Osteoblast (primary cell): ENCODE results near the gene PHOSPHO1. TPM values are rescaled to one million over a fixed set of nuclear protein-coding genes. Genes with fewer than 3 reads are reported as not detected.

Source experiments
- DNase-seq: peaks from one replicate; pipeline ENCODE4 v3.0.0; 2011; ENCODE audit warnings: low spot score, mixed read lengths; ENCODE audit not compliant: insufficient read length; ENCODE audit errors: missing footprints
- H2AFZ ChIP-seq: 2 replicates; pipeline ENCODE4 v1.6.0; 2011; ENCODE audit warnings: mild to moderate bottlenecking, low read length
- H3K27ac ChIP-seq: 2 replicates; pipeline ENCODE4 v1.5.1; 2011; ENCODE audit warnings: mild to moderate bottlenecking, low read depth, low read length, moderate library complexity
- H3K27me3 ChIP-seq: 2 replicates; pipeline ENCODE4 v1.6.0; 2012; ENCODE audit warnings: mild to moderate bottlenecking, control low read depth, inconsistent platforms, low read length, moderate library complexity; ENCODE audit not compliant: insufficient read depth
- H3K36me3 ChIP-seq: 2 replicates; pipeline ENCODE4 v1.5.1; 2011; ENCODE audit warnings: mild to moderate bottlenecking, low read length, control low read depth, moderate library complexity; ENCODE audit not compliant: insufficient read depth
- H3K4me1 ChIP-seq: 2 replicates; pipeline ENCODE4 v1.5.1; 2011; ENCODE audit warnings: mild to moderate bottlenecking, low read length, control low read depth, moderate library complexity; ENCODE audit not compliant: insufficient read depth
- H3K4me2 ChIP-seq: 2 replicates; pipeline ENCODE4 v1.6.0; 2011; ENCODE audit warnings: mild to moderate bottlenecking, low read length; ENCODE audit not compliant: insufficient read depth
- H3K4me3 ChIP-seq: fragments of 200-600 bp; sonication (generic); 3 replicates; pipeline ENCODE4 v1.5.1; 2012; ENCODE audit warnings: mild to moderate bottlenecking, low read length, inconsistent platforms; ENCODE audit not compliant: insufficient read depth
- H3K79me2 ChIP-seq: 2 replicates; pipeline ENCODE4 v1.6.0; 2012; ENCODE audit warnings: mild to moderate bottlenecking, low read length, control low read depth, inconsistent platforms; ENCODE audit not compliant: insufficient read depth
- H3K9me3 ChIP-seq: 2 replicates; pipeline ENCODE4 v1.5.1; 2011; ENCODE audit warnings: low read depth, low read length, control low read depth
- H4K20me1 ChIP-seq: 2 replicates; pipeline ENCODE4 v1.6.0; 2012; ENCODE audit warnings: mild to moderate bottlenecking, low read length, control low read depth; ENCODE audit not compliant: insufficient read depth
- CTCF ChIP-seq: IDR thresholded peaks from 2 replicates; pipeline ENCODE4 v1.5.1; 2011; ENCODE audit warnings: mild to moderate bottlenecking, low read depth, low read length, moderate library complexity; ENCODE audit errors: extremely low read depth
- total RNA-seq: library from RNA; depleted of rRNA; stranded (reverse); fragments of >200 nt; gene quantifications from 2 replicates; pipeline ENCODE4 v1.2.3, GENCODE V29; 2012

Gene PHOSPHO1
- total RNA-seq, 1 donor: 0.36 TPM

- Histone ChIP-seq H2AFZ (no peak overlapping the region), H3K4me3 (no peak overlapping the region), H3K79me2 (no peaks in the 10 kb centered on the region), H3K27ac (no peak overlapping the region), H3K4me1 (peaks cover 18% of the 10 kb centered on the region), H4K20me1 (no peaks in the 10 kb centered on the region), H3K4me2 (no peak overlapping the region), H3K36me3 (no peaks in the 10 kb centered on the region), H3K9me3 (no peaks in the 10 kb centered on the region), H3K27me3 (no peaks in the 10 kb centered on the region)
- TF ChIP-seq CTCF: no peak
- no peak for DNase-seq
Measured at GRCh38 chr17:49196520-49196919, 34.1 kb downstream of the PHOSPHO1 start.

GRCh38 chr17:49195751-49196150, 34.8 kb downstream of the PHOSPHO1 start:
- Histone ChIP-seq H3K9me3 (no peaks in the 10 kb centered on the region), H3K27me3 (no peaks in the 10 kb centered on the region), H3K4me3 (no peak overlapping the region), H4K20me1 (no peaks in the 10 kb centered on the region), H3K4me1 (peaks cover 19% of the 10 kb centered on the region), H3K4me2 (no peak overlapping the region), H3K27ac (no peak overlapping the region), H3K36me3 (no peaks in the 10 kb centered on the region), H2AFZ (no peak overlapping the region), H3K79me2 (no peaks in the 10 kb centered on the region)
- no peak for DNase-seq
- no peak for TF ChIP-seq CTCF

- no peaks in the 10 kb centered on the region for H3K9me3 ChIP-seq
- peak overlapping the region; percentile 86 for H3K4me3 ChIP-seq
- peak overlapping the region; percentile 87 for H3K4me2 ChIP-seq
- H2AFZ ChIP-seq: no peak overlapping the region
- no peak overlapping the region for H3K27ac ChIP-seq
- peaks cover 19% of the 10 kb centered on the region for H3K4me1 ChIP-seq
- H3K79me2 ChIP-seq: no peaks in the 10 kb centered on the region
- no peaks in the 10 kb centered on the region for H4K20me1 ChIP-seq
- no peak for TF ChIP-seq CTCF
- H3K36me3 ChIP-seq: no peaks in the 10 kb centered on the region
- H3K27me3 ChIP-seq: no peaks in the 10 kb centered on the region
- no peak for DNase-seq
Measured at GRCh38 chr17:49194297-49194607, 36.3 kb downstream of the PHOSPHO1 start.

GRCh38 chr17:49193513-49194296, 36.9 kb downstream of the PHOSPHO1 start:
- H3K36me3 ChIP-seq: no peaks in the 10 kb centered on the region
- no peaks in the 10 kb centered on the region for H4K20me1 ChIP-seq
- H3K79me2 ChIP-seq: no peaks in the 10 kb centered on the region
- H2AFZ ChIP-seq: peak overlapping the region; percentile 98
- peaks cover 19% of the 10 kb centered on the region for H3K4me1 ChIP-seq
- DNase-seq: peak; percentile 62
- peak overlapping the region; percentile 78 for H3K27ac ChIP-seq
- no peaks in the 10 kb centered on the region for H3K27me3 ChIP-seq
- peak overlapping the region; percentile 86 for H3K4me3 ChIP-seq
- H3K4me2 ChIP-seq: peak overlapping the region; percentile 87
- H3K9me3 ChIP-seq: no peaks in the 10 kb centered on the region
- no peak for TF ChIP-seq CTCF
